ENCODE data around the gene CDH1.
A peak's percentile ranks its signal among the peaks of the same experiment; 100 is the strongest.

Gene CDH1

GRCh38 chr16:68798398-68798797, 61.3 kb downstream of the CDH1 start:
- Histone ChIP-seq H2BK120ac (ENCODE audit: low read depth, low read length) (no peak overlapping the region), H3K4me3 (ENCODE audit: low read length in 2 of 2) (no peak overlapping the region), H3K14ac (ENCODE audit: low read length) (no peak overlapping the region), H2BK12ac (ENCODE audit: low read length) (no peak overlapping the region), H4K91ac (ENCODE audit: low read depth, low read length, poor library complexity) (no peak overlapping the region), H3K9me3 (replicated peaks in 1 of 2; ENCODE audit: control insufficient read depth in 2 of 2, insufficient read depth in 1 of 2, low read depth in 1 of 2, low read length in 2 of 2) (no peaks in the 10 kb centered on the region), H3K23ac (ENCODE audit: low read depth, low read length, poor library complexity) (no peak overlapping the region), H3K9ac (ENCODE audit: low read depth, low read length, poor library complexity) (no peak overlapping the region), H3K36me3 (replicated peaks in 1 of 2; ENCODE audit: control insufficient read depth in 2 of 2, insufficient read depth in 2 of 2, low read length in 2 of 2) (no peaks in the 10 kb centered on the region), H3K27ac (replicated peaks; ENCODE audit: low read length) (no peak overlapping the region), H3K4me1 (ENCODE audit: control insufficient read depth in 2 of 2, insufficient read depth in 1 of 2, low read depth in 1 of 2, low read length in 2 of 2) (no peaks in the 10 kb centered on the region), H2AK5ac (ENCODE audit: low read depth, low read length) (no peak overlapping the region), H3K79me1 (ENCODE audit: low read depth, low read length) (no peaks in the 10 kb centered on the region), H2BK15ac (ENCODE audit: low read length) (no peak overlapping the region), H3K27me3 (ENCODE audit: control insufficient read depth in 3 of 3, insufficient read depth in 3 of 3, low read depth in 1 of 3, low read length in 3 of 3) (no peaks in the 10 kb centered on the region), H2BK5ac (ENCODE audit: low read length) (no peak overlapping the region), H3K4ac (ENCODE audit: low read length) (no peak overlapping the region), H4K8ac (ENCODE audit: low read depth, low read length) (no peak overlapping the region), H3K18ac (ENCODE audit: low read length) (no peak overlapping the region), H2AFZ (ENCODE audit: low read length) (no peak overlapping the region), H3K4me2 (ENCODE audit: insufficient read depth, low read length, poor library complexity, severe bottlenecking) (no peak overlapping the region)
- WGBS, 2 donors (ENCODE audit: extremely low coverage in 2 of 2, insufficient read length in 2 of 2, insufficient replicate concordance in 1 of 2): no CpG with 5 or more reads among the region's 2 CpGs
- DNase-seq (ENCODE audit: low spot score): no peak

- Histone ChIP-seq H3K23ac (ENCODE audit: low read depth, low read length, poor library complexity) (no peak overlapping the region), H3K27me3 (ENCODE audit: control insufficient read depth in 3 of 3, insufficient read depth in 3 of 3, low read depth in 1 of 3, low read length in 3 of 3) (no peaks in the 10 kb centered on the region), H2BK120ac (ENCODE audit: low read depth, low read length) (no peak overlapping the region), H3K27ac (replicated peaks; ENCODE audit: low read length) (no peak overlapping the region), H3K4ac (ENCODE audit: low read length) (no peak overlapping the region), H3K4me2 (ENCODE audit: insufficient read depth, low read length, poor library complexity, severe bottlenecking) (no peak overlapping the region), H3K18ac (ENCODE audit: low read length) (no peak overlapping the region), H3K79me1 (ENCODE audit: low read depth, low read length) (no peaks in the 10 kb centered on the region), H4K8ac (ENCODE audit: low read depth, low read length) (no peak overlapping the region), H2BK5ac (ENCODE audit: low read length) (no peak overlapping the region), H3K4me3 (ENCODE audit: low read length in 2 of 2) (no peak overlapping the region), H3K9me3 (replicated peaks in 1 of 2; ENCODE audit: control insufficient read depth in 2 of 2, insufficient read depth in 1 of 2, low read depth in 1 of 2, low read length in 2 of 2) (no peaks in the 10 kb centered on the region), H2BK15ac (ENCODE audit: low read length) (no peak overlapping the region), H3K14ac (ENCODE audit: low read length) (no peak overlapping the region), H3K36me3 (replicated peaks in 1 of 2; ENCODE audit: control insufficient read depth in 2 of 2, insufficient read depth in 2 of 2, low read length in 2 of 2) (no peaks in the 10 kb centered on the region), H3K9ac (ENCODE audit: low read depth, low read length, poor library complexity) (no peak overlapping the region), H2AFZ (ENCODE audit: low read length) (peak overlapping the region; percentile 69), H4K91ac (ENCODE audit: low read depth, low read length, poor library complexity) (no peak overlapping the region), H3K4me1 (ENCODE audit: control insufficient read depth in 2 of 2, insufficient read depth in 1 of 2, low read depth in 1 of 2, low read length in 2 of 2) (no peaks in the 10 kb centered on the region), H2AK5ac (ENCODE audit: low read depth, low read length) (no peak overlapping the region), H2BK12ac (ENCODE audit: low read length) (no peak overlapping the region)
- no CpG with 5 or more reads among the region's 5 CpGs for WGBS, 2 donors (ENCODE audit: extremely low coverage in 2 of 2, insufficient read length in 2 of 2, insufficient replicate concordance in 1 of 2)
- peak; percentile 68 for DNase-seq (ENCODE audit: low spot score)
Observed at GRCh38 chr16:68800257-68800875, 63.3 kb downstream of the CDH1 start.

GRCh38 chr16:68802190-68802589, 65.1 kb downstream of the CDH1 start:
- no peak overlapping the region for H3K14ac ChIP-seq (ENCODE audit: low read length)
- H2BK5ac ChIP-seq (ENCODE audit: low read length): no peak overlapping the region
- H4K8ac ChIP-seq (ENCODE audit: low read depth, low read length): no peak overlapping the region
- no peak overlapping the region for H2BK120ac ChIP-seq (ENCODE audit: low read depth, low read length)
- no peak overlapping the region for H3K23ac ChIP-seq (ENCODE audit: low read depth, low read length, poor library complexity)
- no peak overlapping the region for H3K18ac ChIP-seq (ENCODE audit: low read length)
- H3K36me3 ChIP-seq (replicated peaks in 1 of 2; ENCODE audit: control insufficient read depth in 2 of 2, insufficient read depth in 2 of 2, low read length in 2 of 2): no peaks in the 10 kb centered on the region
- H3K4me3 ChIP-seq (ENCODE audit: low read length in 2 of 2): no peak overlapping the region
- WGBS, 2 donors (ENCODE audit: extremely low coverage in 2 of 2, insufficient read length in 2 of 2, insufficient replicate concordance in 1 of 2): no CpG with 5 or more reads among the region's 7 CpGs
- H3K9ac ChIP-seq (ENCODE audit: low read depth, low read length, poor library complexity): no peak overlapping the region
- no peak overlapping the region for H2BK15ac ChIP-seq (ENCODE audit: low read length)
- no peak overlapping the region for H3K4ac ChIP-seq (ENCODE audit: low read length)
- peak overlapping the region; percentile 35 for H2AK5ac ChIP-seq (ENCODE audit: low read depth, low read length)
- no peak overlapping the region for H3K27ac ChIP-seq (replicated peaks; ENCODE audit: low read length)
- no peaks in the 10 kb centered on the region for H3K4me1 ChIP-seq (ENCODE audit: control insufficient read depth in 2 of 2, insufficient read depth in 1 of 2, low read depth in 1 of 2, low read length in 2 of 2)
- H2BK12ac ChIP-seq (ENCODE audit: low read length): no peak overlapping the region
- DNase-seq (ENCODE audit: low spot score): no peak
- H3K79me1 ChIP-seq (ENCODE audit: low read depth, low read length): no peaks in the 10 kb centered on the region
- no peaks in the 10 kb centered on the region for H3K9me3 ChIP-seq (replicated peaks in 1 of 2; ENCODE audit: control insufficient read depth in 2 of 2, insufficient read depth in 1 of 2, low read depth in 1 of 2, low read length in 2 of 2)
- H3K4me2 ChIP-seq (ENCODE audit: insufficient read depth, low read length, poor library complexity, severe bottlenecking): no peak overlapping the region
- no peaks in the 10 kb centered on the region for H3K27me3 ChIP-seq (ENCODE audit: control insufficient read depth in 3 of 3, insufficient read depth in 3 of 3, low read depth in 1 of 3, low read length in 3 of 3)
- no peak overlapping the region for H4K91ac ChIP-seq (ENCODE audit: low read depth, low read length, poor library complexity)
- no peak overlapping the region for H2AFZ ChIP-seq (ENCODE audit: low read length)

GRCh38 chr16:68806422-68806821, 69.3 kb downstream of the CDH1 start:
- no peak overlapping the region for H2AFZ ChIP-seq (ENCODE audit: low read length)
- DNase-seq (ENCODE audit: low spot score): no peak
- H2BK5ac ChIP-seq (ENCODE audit: low read length): no peak overlapping the region
- peak overlapping the region; percentile 90 for H3K14ac ChIP-seq (ENCODE audit: low read length)
- no peak overlapping the region for H2AK5ac ChIP-seq (ENCODE audit: low read depth, low read length)
- H3K4me1 ChIP-seq (ENCODE audit: control insufficient read depth in 2 of 2, insufficient read depth in 1 of 2, low read depth in 1 of 2, low read length in 2 of 2): no peaks in the 10 kb centered on the region
- no peaks in the 10 kb centered on the region for H3K79me1 ChIP-seq (ENCODE audit: low read depth, low read length)
- H3K27me3 ChIP-seq (ENCODE audit: control insufficient read depth in 3 of 3, insufficient read depth in 3 of 3, low read depth in 1 of 3, low read length in 3 of 3): no peaks in the 10 kb centered on the region
- H4K91ac ChIP-seq (ENCODE audit: low read depth, low read length, poor library complexity): no peak overlapping the region
- no peak overlapping the region for H3K4me2 ChIP-seq (ENCODE audit: insufficient read depth, low read length, poor library complexity, severe bottlenecking)
- H3K27ac ChIP-seq (replicated peaks; ENCODE audit: low read length): no peak overlapping the region
- H2BK15ac ChIP-seq (ENCODE audit: low read length): no peak overlapping the region
- H2BK12ac ChIP-seq (ENCODE audit: low read length): no peak overlapping the region
- no peak overlapping the region for H3K23ac ChIP-seq (ENCODE audit: low read depth, low read length, poor library complexity)
- peaks cover 0 to under 1% of the 10 kb centered on the region in 2 donors for H3K9me3 ChIP-seq (replicated peaks in 1 of 2; ENCODE audit: control insufficient read depth in 2 of 2, insufficient read depth in 1 of 2, low read depth in 1 of 2, low read length in 2 of 2)
- no peak overlapping the region for H2BK120ac ChIP-seq (ENCODE audit: low read depth, low read length)
- no CpG with 5 or more reads among the region's 2 CpGs for WGBS, 2 donors (ENCODE audit: extremely low coverage in 2 of 2, insufficient read length in 2 of 2, insufficient replicate concordance in 1 of 2)
- H3K4ac ChIP-seq (ENCODE audit: low read length): no peak overlapping the region
- no peaks in the 10 kb centered on the region for H3K36me3 ChIP-seq (replicated peaks in 1 of 2; ENCODE audit: control insufficient read depth in 2 of 2, insufficient read depth in 2 of 2, low read length in 2 of 2)
- H3K4me3 ChIP-seq (ENCODE audit: low read length in 2 of 2): no peak overlapping the region
- H3K18ac ChIP-seq (ENCODE audit: low read length): no peak overlapping the region
- no peak overlapping the region for H3K9ac ChIP-seq (ENCODE audit: low read depth, low read length, poor library complexity)
- H4K8ac ChIP-seq (ENCODE audit: low read depth, low read length): peak overlapping the region; percentile 88

All from neuronal stem cell (in vitro differentiated cells).